ENCODE measurements around the gene MROH7. TPM values are rescaled to one million over a fixed set of nuclear protein-coding genes. Genes with fewer than 3 reads are reported as not detected.

Gene MROH7
- 10 to 100 TPM in 1 of 2 donors, 1 to 10 TPM in 1; 3.6 to 10.1 TPM for total RNA-seq
- polyA plus RNA-seq (ENCODE audit: insufficient read length in 2 of 2), result 1 to 10 TPM; 3.8 to 9.3 TPM
- long read RNA-seq, donor 1, result 0 reads
- long read RNA-seq, donor 2, result 0 reads
- long read RNA-seq, donor 3, result 0 reads
- long read RNA-seq, donor 4, result 0 reads

DNA sequence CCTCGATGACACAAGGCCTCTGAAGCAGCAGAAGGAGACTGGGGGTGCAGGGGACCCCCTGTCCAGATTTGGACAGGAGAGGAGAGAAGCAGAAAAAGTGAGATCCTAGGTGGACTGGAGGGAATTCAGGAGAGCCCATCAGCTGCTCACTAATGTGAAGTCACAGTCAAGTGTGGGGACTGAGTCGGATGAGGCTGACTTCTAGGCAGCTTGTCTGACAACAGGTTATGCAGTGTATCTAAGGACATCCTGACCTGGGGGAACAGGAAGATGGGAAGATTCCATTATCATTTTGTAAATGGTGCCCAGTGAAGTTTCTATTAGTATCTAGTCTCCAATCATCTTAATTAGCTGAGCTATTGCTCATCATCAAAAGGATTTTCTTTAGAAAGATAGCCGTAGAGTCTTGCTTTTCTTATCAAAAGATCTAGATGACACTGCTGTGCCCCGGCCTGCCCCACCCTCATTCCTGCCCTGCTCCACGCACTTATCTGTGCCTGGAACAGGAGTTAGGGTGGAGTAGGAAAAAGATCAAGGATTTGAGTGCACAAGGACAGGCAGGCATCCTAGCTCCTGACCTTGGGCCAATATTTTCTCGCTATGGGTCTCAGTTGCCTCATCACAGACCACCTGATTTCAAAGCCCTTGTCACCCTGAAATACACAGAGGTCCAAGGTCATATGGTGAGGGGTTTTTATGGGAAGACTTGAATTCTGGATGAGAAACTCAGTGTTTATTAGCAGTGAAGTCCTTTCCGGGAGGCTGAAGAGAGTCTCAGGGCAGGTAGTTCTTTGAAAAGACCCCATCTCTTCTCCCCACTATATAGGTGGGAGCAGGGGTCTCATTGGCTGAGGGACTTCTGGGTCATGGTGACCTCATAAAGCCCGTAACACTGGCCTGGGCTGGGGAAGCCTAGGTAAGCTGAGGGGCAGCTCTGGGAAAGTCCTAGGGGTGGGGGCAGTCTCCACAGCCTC is at the start of gene MROH7:
Gene MROH7 (plus strand): TSS at position 924 of the 974 bp plus-strand sequence. CDS start 11,141 bp downstream, outside the sequence.
- WGBS (ENCODE audit: insufficient coverage), result 85% methylated on average over 5 of the region's 8 CpGs
- H3K4me1 ChIP-seq (ENCODE audit: control insufficient read depth, insufficient read depth, low read length), result peaks cover 3% of the 10 kb centered on the region

DNA sequence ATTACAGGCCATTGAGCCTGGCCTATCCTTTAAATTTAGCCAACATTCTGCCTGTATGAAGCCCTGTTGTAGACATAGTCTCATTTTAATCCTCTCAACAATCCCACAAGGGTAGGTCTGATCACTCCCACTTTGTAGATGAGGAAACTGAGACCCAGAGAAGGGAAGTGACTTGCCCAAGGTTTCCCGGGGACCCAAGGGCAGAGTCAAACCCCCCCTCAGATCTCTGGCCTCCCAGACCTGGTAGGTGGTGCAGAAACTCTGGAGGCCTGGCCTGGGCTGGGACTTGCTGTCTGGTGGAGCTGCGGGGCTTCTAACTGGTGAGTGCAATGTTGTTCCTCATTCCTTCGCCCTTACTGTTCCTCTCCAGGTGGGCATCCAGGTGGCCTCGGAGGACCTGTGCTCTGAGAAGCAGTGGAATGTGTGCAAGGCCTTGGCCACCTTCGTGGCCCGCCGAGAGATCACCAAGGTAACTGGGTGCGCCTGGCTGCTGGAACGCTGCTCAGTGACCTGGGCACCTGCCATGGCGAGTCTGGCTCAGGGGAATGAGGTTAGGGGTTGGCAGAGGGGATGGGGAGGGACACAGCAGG is 47.9 kb upstream of the MROH7 start:
- no peak overlapping the region for H3K4me3 ChIP-seq (ENCODE audit: low read depth, low read length)
- WGBS (ENCODE audit: insufficient coverage), result 89% methylated on average over 7 of the region's 10 CpGs
- peaks cover 28% of the 10 kb centered on the region for H3K36me3 ChIP-seq (ENCODE audit: control insufficient read depth, insufficient read depth, low read length)
- H3K4me1 ChIP-seq (ENCODE audit: control insufficient read depth, insufficient read depth, low read length), result peaks cover 5% of the 10 kb centered on the region
- no peaks in the 10 kb centered on the region for H3K27me3 ChIP-seq (ENCODE audit: control insufficient read depth, insufficient read depth, low read length)
- no peak for DNase-seq (ENCODE audit: low read depth in 4 of 6, low spot score in 6 of 6)
- no peaks in the 10 kb centered on the region for H3K9me3 ChIP-seq (ENCODE audit: control insufficient read depth, insufficient read depth, low read length)
- H3K27ac ChIP-seq (ENCODE audit: low read depth, low read length), result no peak overlapping the region

More for the DNA sequence above, at the start of gene MROH7:
- Histone ChIP-seq H3K27ac (ENCODE audit: low read depth, low read length) (no peak within 1 kb of the TSS), H3K4me3 (ENCODE audit: low read depth, low read length) (no peak within 1 kb of the TSS), H3K27me3 (ENCODE audit: control insufficient read depth, insufficient read depth, low read length) (no peaks in the 10 kb centered on the region), H3K36me3 (ENCODE audit: control insufficient read depth, insufficient read depth, low read length) (no peaks in the 10 kb centered on the region), H3K9me3 (ENCODE audit: control insufficient read depth, insufficient read depth, low read length) (peaks cover 3% of the 10 kb centered on the region)
- no peak for DNase-seq (ENCODE audit: low read depth in 4 of 6, low spot score in 6 of 6)

DNA sequence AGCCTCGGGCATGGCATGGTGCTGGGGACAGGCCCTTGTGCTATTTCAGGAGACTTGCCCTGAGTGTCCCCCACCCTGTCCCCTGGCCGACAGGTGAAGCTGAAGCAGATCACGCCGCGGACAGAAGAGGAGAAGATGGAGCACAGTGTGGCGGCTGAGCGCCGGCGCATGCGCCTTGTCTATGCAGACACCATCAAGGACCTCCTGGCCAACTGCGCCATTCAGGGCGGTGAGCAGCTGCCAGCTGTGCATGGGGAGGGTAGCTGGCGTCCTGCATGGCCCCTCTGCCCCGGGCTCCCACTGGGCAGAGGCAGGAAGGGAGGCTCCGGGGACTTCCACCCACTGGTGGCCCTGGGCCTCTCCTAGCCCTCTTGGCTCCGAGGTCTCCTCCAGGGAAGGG is 47.1 kb upstream of the MROH7 start:
- WGBS (ENCODE audit: insufficient coverage), result 93% methylated on average over 16 of the region's 16 CpGs

DNA sequence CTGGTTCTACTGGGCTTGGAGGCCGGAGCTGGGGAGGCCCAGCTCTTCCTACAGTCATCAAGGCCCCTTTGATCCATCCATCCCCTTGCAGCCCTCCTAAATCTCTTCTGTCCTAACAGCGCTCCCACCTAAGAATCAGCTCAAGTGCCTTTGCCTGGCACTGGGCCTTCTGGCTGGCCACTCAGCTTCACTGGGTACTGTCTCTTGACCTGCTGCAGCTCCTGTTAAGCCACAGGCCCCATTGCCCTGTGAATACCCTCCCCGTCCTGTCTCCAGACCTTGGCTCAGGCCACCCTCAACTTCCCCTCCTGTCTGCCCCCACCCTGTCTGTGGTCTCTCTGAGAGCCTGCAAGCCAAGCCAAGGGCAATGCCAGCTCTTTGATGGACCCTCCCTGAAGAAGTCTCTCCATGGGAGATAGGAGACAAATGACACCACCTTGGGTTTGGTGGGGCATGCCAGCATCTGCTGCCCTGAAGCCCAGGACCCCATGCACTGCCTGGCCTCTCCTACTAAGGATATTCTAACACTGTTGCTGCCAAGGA is 45.6 kb upstream of the MROH7 start:
- H3K27me3 ChIP-seq (ENCODE audit: control insufficient read depth, insufficient read depth, low read length), result no peaks in the 10 kb centered on the region
- DNase-seq (ENCODE audit: low read depth in 4 of 6, low spot score in 6 of 6), result no peak
- 82% methylated on average over 3 of the region's 3 CpGs for WGBS (ENCODE audit: insufficient coverage)
- peaks cover 22% of the 10 kb centered on the region for H3K4me1 ChIP-seq (ENCODE audit: control insufficient read depth, insufficient read depth, low read length)
- no peak overlapping the region for H3K27ac ChIP-seq (ENCODE audit: low read depth, low read length)
- H3K36me3 ChIP-seq (ENCODE audit: control insufficient read depth, insufficient read depth, low read length), result peaks cover 31% of the 10 kb centered on the region
- H3K4me3 ChIP-seq (ENCODE audit: low read depth, low read length), result no peak overlapping the region
- H3K9me3 ChIP-seq (ENCODE audit: control insufficient read depth, insufficient read depth, low read length), result no peaks in the 10 kb centered on the region

More for the DNA sequence above, 47.1 kb upstream of the MROH7 start:
- Histone ChIP-seq H3K9me3 (ENCODE audit: control insufficient read depth, insufficient read depth, low read length) (no peaks in the 10 kb centered on the region), H3K36me3 (ENCODE audit: control insufficient read depth, insufficient read depth, low read length) (peaks cover 30% of the 10 kb centered on the region), H3K4me1 (ENCODE audit: control insufficient read depth, insufficient read depth, low read length) (peaks cover 9% of the 10 kb centered on the region), H3K27ac (ENCODE audit: low read depth, low read length) (no peak overlapping the region), H3K27me3 (ENCODE audit: control insufficient read depth, insufficient read depth, low read length) (no peaks in the 10 kb centered on the region), H3K4me3 (ENCODE audit: low read depth, low read length) (no peak overlapping the region)
- no peak for DNase-seq (ENCODE audit: low read depth in 4 of 6, low spot score in 6 of 6)

DNA sequence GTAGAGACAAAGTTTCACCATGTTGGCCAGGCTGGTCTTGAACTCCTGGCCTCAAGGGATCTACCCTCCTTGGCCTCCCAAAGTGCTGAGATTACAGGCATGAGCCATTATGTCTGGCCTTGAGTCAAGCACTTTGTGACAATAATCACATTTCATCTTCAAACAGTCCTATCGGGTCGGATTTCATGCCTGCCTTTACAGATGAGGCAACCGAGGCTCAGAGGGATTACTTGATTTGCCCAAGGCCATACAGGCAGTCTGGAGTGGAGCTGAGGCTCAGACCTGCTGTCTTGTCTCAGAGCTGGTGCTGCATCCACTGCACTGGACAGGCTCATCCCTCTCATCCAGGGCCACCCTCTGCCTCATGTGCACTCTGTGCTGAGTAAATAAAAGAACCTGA is 44.8 kb upstream of the MROH7 start:
- H3K4me3 ChIP-seq (ENCODE audit: low read depth, low read length), result no peak overlapping the region
- H3K27me3 ChIP-seq (ENCODE audit: control insufficient read depth, insufficient read depth, low read length), result no peaks in the 10 kb centered on the region
- WGBS (ENCODE audit: insufficient coverage), result 79% methylated on average over 3 of the region's 3 CpGs
- DNase-seq (ENCODE audit: low read depth in 4 of 6, low spot score in 6 of 6), result no peak
- H3K4me1 ChIP-seq (ENCODE audit: control insufficient read depth, insufficient read depth, low read length), result peaks cover 29% of the 10 kb centered on the region
- no peaks in the 10 kb centered on the region for H3K9me3 ChIP-seq (ENCODE audit: control insufficient read depth, insufficient read depth, low read length)
- peaks cover 37% of the 10 kb centered on the region for H3K36me3 ChIP-seq (ENCODE audit: control insufficient read depth, insufficient read depth, low read length)
- H3K27ac ChIP-seq (ENCODE audit: low read depth, low read length), result no peak overlapping the region

DNA sequence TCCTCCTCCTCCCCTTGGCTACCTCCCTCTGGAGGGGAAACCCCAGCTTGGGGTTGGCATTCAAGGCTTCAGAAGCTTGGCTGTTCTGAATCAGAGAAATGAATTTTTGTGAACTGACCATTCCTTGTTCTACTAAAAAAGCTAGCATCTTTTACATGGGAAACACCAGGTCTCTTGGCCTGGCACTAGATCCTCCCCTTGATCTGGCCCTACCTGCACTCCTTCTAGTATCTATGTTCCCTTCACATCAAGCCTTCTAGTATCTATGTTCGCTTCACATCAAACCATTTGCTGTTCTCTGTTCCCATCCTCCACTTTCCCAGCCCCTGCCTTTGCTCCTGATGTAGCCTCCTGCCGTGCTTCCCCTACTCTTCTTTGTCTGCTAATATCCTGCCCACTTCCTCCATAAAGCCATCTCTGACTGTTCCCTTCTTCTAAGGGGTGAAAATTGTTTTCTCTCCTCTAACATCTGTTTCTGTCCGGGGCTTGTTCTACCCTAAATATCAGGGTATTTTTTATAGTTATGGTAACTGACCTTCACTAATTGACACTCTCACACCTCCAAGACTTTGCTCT is 44.0 kb upstream of the MROH7 start:
- H3K27ac ChIP-seq (ENCODE audit: low read depth, low read length), result no peak overlapping the region
- H3K9me3 ChIP-seq (ENCODE audit: control insufficient read depth, insufficient read depth, low read length), result no peaks in the 10 kb centered on the region
- peaks cover 33% of the 10 kb centered on the region for H3K4me1 ChIP-seq (ENCODE audit: control insufficient read depth, insufficient read depth, low read length)
- no peak overlapping the region for H3K4me3 ChIP-seq (ENCODE audit: low read depth, low read length)
- H3K27me3 ChIP-seq (ENCODE audit: control insufficient read depth, insufficient read depth, low read length), result no peaks in the 10 kb centered on the region
- DNase-seq (ENCODE audit: low read depth in 4 of 6, low spot score in 6 of 6), result no peak
- peaks cover 43% of the 10 kb centered on the region for H3K36me3 ChIP-seq (ENCODE audit: control insufficient read depth, insufficient read depth, low read length)
- 83% methylated on average over 1 of the region's 3 CpGs for WGBS (ENCODE audit: insufficient coverage)

DNA sequence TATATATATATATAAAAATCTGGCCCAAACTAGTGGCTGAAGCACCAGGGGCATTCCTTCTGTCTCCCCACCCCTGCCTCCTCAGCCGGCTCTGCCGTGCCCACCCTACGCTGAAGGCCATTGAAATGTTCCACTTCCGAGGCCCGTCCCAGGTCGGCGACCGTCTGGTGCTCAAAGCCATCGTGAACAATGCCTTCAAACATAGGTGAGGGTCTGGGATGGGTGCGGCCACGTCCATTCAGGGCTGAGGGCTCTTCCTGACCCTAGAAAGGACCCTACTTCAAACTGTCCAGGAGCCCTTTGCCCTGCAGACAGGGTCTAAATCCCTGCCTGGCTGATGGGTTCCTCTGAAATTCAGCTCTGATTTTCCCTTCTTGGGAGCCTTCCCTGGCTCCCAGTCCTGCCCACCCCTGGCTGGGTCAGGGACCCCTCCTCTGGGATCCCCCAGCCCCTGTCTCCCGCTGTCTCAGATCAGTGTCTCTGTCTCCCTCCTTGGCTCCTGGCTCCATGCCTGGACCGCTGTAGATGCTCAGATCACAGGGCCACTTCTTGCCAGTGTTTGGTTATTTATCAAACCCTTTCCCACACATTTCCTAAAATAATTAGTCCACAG is 42.3 kb upstream of the MROH7 start:
- Histone ChIP-seq H3K36me3 (ENCODE audit: control insufficient read depth, insufficient read depth, low read length) (peaks cover 44% of the 10 kb centered on the region), H3K27ac (ENCODE audit: low read depth, low read length) (no peak overlapping the region), H3K4me1 (ENCODE audit: control insufficient read depth, insufficient read depth, low read length) (peaks cover 33% of the 10 kb centered on the region), H3K27me3 (ENCODE audit: control insufficient read depth, insufficient read depth, low read length) (no peaks in the 10 kb centered on the region), H3K9me3 (ENCODE audit: control insufficient read depth, insufficient read depth, low read length) (no peaks in the 10 kb centered on the region), H3K4me3 (ENCODE audit: low read depth, low read length) (no peak overlapping the region)
- WGBS (ENCODE audit: insufficient coverage), result 82% methylated on average over 13 of the region's 13 CpGs
- peak in 2 of 6 donors; percentile 36 to 40 for DNase-seq (ENCODE audit: low read depth in 4 of 6, low spot score in 6 of 6)

DNA sequence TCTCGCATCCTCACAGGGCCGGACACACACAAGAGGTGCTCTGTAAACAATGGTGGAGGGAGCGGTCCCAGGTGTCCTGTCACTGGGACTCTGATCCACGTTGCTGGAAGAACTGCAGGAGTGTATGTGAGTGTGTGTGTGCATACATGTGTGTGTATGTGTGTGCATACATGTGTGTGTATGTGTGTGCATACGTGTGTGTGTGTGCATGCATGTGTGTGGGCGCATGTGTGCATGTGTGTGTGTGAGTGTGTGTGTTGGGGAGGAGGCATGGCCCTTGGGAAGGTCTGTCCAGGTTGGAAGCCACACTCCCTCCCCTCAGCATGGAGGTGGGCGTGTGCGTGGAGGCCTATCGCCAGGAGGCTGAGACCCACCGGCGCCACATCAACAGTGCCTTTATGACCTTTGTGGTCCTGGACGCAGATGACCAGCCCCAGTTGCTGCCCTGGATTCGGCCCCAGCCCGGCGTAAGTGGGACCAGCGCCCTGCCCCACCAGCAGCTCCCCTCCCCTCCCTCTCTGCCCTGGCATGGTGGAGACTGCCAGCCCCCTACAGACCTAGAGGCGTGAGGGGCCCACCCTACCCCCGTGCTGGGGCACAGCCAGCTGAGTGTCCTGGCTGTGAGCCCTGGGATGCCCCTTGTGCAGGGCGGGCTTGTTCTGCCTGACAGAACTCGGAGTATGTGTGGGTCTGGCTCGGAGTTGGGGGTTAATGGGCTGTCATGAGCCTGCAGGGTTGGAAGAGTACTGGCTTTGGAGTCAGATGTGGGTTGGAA is 40.5 kb upstream of the MROH7 start:
- H3K4me3 ChIP-seq (ENCODE audit: low read depth, low read length), result no peak overlapping the region
- H3K27ac ChIP-seq (ENCODE audit: low read depth, low read length), result no peak overlapping the region
- peaks cover 30% of the 10 kb centered on the region for H3K4me1 ChIP-seq (ENCODE audit: control insufficient read depth, insufficient read depth, low read length)
- DNase-seq (ENCODE audit: low read depth in 4 of 6, low spot score in 6 of 6), result peak in 2 of 6 donors; percentile 9 to 56
- no peaks in the 10 kb centered on the region for H3K27me3 ChIP-seq (ENCODE audit: control insufficient read depth, insufficient read depth, low read length)
- 67% methylated on average over 18 of the region's 21 CpGs for WGBS (ENCODE audit: insufficient coverage)
- peaks cover 44% of the 10 kb centered on the region for H3K36me3 ChIP-seq (ENCODE audit: control insufficient read depth, insufficient read depth, low read length)
- H3K9me3 ChIP-seq (ENCODE audit: control insufficient read depth, insufficient read depth, low read length), result no peaks in the 10 kb centered on the region

All from spinal cord (tissue), 10 donors.